Calu3 (cell line): ENCODE measurements around the gene RAI14. TPM values are rescaled to one million over a fixed set of nuclear protein-coding genes. Genes with fewer than 3 reads are reported as not detected.

Source experiments
- BruUV-seq: library from RNA; stranded (reverse); fragments of 400-500 nt; replicated peaks from 2 replicates; lab custom pipeline; 2021; lab: Mats Ljungman, UMichigan
- CTCF ChIA-PET: fragments of 300-600 bp; sonication (Branson Sonifier 250); formaldehyde crosslinking; loops from one replicate; lab custom pipeline; 2022; ENCODE audit warnings: antibody characterized with exemption; lab: Charles Lee
- DNase-seq: peaks from one replicate; pipeline ENCODE4 v3.0.0; 2022
- H3K27ac Mint-ChIP-seq: one replicate; pipeline ENCODE4 v1.8.0; 2022; ENCODE audit warnings: mixed read lengths; ENCODE audit not compliant: unreplicated experiment
- H3K27me3 Mint-ChIP-seq: one replicate; pipeline ENCODE4 v1.8.0; 2022; ENCODE audit warnings: mixed read lengths; ENCODE audit not compliant: unreplicated experiment
- H3K36me3 Mint-ChIP-seq: one replicate; pipeline ENCODE4 v1.8.0; 2022; ENCODE audit warnings: mild to moderate bottlenecking, moderate library complexity, mixed read lengths; ENCODE audit not compliant: insufficient read depth, unreplicated experiment
- H3K4me1 Mint-ChIP-seq: one replicate; pipeline ENCODE4 v1.8.0; 2022; ENCODE audit warnings: mild to moderate bottlenecking, low read depth, mixed read lengths; ENCODE audit not compliant: unreplicated experiment
- H3K4me3 Mint-ChIP-seq: one replicate; pipeline ENCODE4 v1.8.0; 2022; ENCODE audit warnings: mild to moderate bottlenecking, low read depth, moderate library complexity, mixed read lengths; ENCODE audit not compliant: unreplicated experiment
- H3K9me3 Mint-ChIP-seq: one replicate; pipeline ENCODE4 v1.8.0; 2022; ENCODE audit warnings: low read depth, mixed read lengths; ENCODE audit not compliant: unreplicated experiment
- CTCF ChIP-seq: fragments of 200-600 bp; IDR thresholded peaks from one replicate; pipeline ENCODE4 v1.8.0; 2022; ENCODE audit warnings: antibody characterized with exemption; ENCODE audit not compliant: unreplicated experiment
- intact Hi-C: fragments of 100-400 bp; cut with micrococcal nuclease; formaldehyde crosslinking; loops from one replicate; pipeline ENCODE4 v1.10.0; 2022; ENCODE audit not compliant: unreplicated experiment
- total RNA-seq: library from RNA; stranded (reverse); gene quantifications from 2 replicates; pipeline ENCODE4 v1.2.3, GENCODE V29; 2022

The RAI14 gene
- total RNA-seq, 1 experiment from 2014 or later: 84.3 TPM

GRCh38 chr5:34715711-34716110, 59.6 kb downstream of the RAI14 start:
- no peak for DNase-seq
- CTCF ChIA-PET: no interaction called here
- Mint-ChIP-seq H3K36me3 (peaks cover 4% of the 10 kb centered on the region), H3K4me1 (peaks cover 39% of the 10 kb centered on the region), H3K27ac (no peak overlapping the region), H3K27me3 (no peaks in the 10 kb centered on the region), H3K9me3 (no peaks in the 10 kb centered on the region), H3K4me3 (no peak overlapping the region)
- intact Hi-C loops: no loop called here
- BruUV-seq: no TSS peak
- TF ChIP-seq CTCF: no peak

GRCh38 chr5:34716986-34717385, 60.9 kb downstream of the RAI14 start:
- no peaks in the 10 kb centered on the region for H3K9me3 Mint-ChIP-seq
- no peaks in the 10 kb centered on the region for H3K27me3 Mint-ChIP-seq
- no peak for DNase-seq

GRCh38 chr5:34717426-34718327, 61.5 kb downstream of the RAI14 start:
- intact Hi-C loops: no loop called here
- DNase-seq: no peak
- Mint-ChIP-seq H3K9me3 (no peaks in the 10 kb centered on the region), H3K4me1 (peaks cover 33% of the 10 kb centered on the region), H3K27me3 (no peaks in the 10 kb centered on the region), H3K4me3 (no peak overlapping the region), H3K36me3 (peaks cover 4% of the 10 kb centered on the region), H3K27ac (no peak overlapping the region)
- CTCF ChIA-PET: interaction anchor here (0.6 kb wide), 1 partner anchor 57 kb away, joined by 4 read pairs; no protein-coding TSS in a partner anchor
- TF ChIP-seq CTCF: no peak
- no TSS peak for BruUV-seq

More at GRCh38 chr5:34716986-34717385, 60.9 kb downstream of the RAI14 start:
- intact Hi-C loops: no loop called here
- BruUV-seq: no TSS peak
- Mint-ChIP-seq H3K27ac (no peak overlapping the region), H3K4me3 (no peak overlapping the region), H3K36me3 (peaks cover 4% of the 10 kb centered on the region), H3K4me1 (peaks cover 33% of the 10 kb centered on the region)
- no peak for TF ChIP-seq CTCF
- CTCF ChIA-PET: no interaction called here

- Mint-ChIP-seq H3K27me3 (no peaks in the 10 kb centered on the region), H3K4me3 (no peak overlapping the region), H3K27ac (no peak overlapping the region), H3K36me3 (peaks cover 4% of the 10 kb centered on the region), H3K4me1 (peaks cover 33% of the 10 kb centered on the region), H3K9me3 (no peaks in the 10 kb centered on the region)
- intact Hi-C loops: no loop called here
- no peak for TF ChIP-seq CTCF
- no peak for DNase-seq
- BruUV-seq: no TSS peak
- CTCF ChIA-PET: no interaction called here
Measured at GRCh38 chr5:34718516-34718915, 62.4 kb downstream of the RAI14 start.
